22Rv1 (cell line): ENCODE data around the gene MEAF6.
A peak's percentile ranks its signal among the peaks of the same experiment; 100 is the strongest.

Experiments
- H3K27ac ChIP-seq: fragments of 450-650 bp; 2 replicates; pipeline ENCODE4 v1.5.1; 2017
- ZFX ChIP-seq: fragments of 450-650 bp; IDR thresholded peaks from 2 replicates; pipeline ENCODE4 v1.6.1; 2017; ENCODE audit warnings: antibody characterized with exemption, borderline replicate concordance
- TF ChIP-seq, protein P1 (sequence below): fragments of 450-650 bp; IDR thresholded peaks from 2 replicates; pipeline ENCODE4 v1.5.1; 2017; ENCODE audit warnings: mild to moderate bottlenecking

MEAF6 gene

DNA sequence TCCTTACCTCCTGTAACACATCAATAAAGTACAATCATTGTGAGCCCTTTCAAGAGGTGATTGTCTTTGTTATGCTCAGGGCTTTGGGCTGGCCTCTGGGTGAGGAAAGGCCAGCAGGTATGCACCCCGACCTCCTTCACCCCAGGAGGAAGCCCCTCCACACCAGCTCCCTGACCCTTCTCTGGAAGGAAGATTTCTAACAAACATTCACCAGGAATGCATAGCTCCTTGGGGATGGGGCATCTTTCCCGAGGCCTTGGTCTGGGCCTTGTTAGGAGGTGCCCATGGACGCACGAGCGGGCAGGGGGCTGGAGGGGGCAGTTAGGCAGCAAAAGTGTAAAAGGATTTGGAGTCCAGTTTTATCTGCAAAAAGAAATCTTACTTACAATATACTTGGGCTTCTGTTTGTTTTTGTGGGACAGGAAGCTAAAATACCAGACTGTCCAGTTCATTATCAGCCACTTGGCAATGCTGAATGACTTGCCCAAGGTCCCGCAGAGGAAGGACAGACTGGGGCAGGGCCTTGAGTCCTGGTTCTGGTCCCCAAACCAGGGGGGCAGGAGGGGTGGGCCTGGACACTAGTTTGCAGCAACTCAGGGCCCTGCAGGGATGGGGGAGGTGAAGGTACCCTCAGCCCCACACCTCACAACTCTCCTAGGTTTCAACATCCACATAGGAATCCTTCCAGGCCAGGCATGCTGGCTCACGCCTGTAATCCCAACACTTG, 30.1 kb downstream of the MEAF6 start:
- TF ChIP-seq, protein P1, sequence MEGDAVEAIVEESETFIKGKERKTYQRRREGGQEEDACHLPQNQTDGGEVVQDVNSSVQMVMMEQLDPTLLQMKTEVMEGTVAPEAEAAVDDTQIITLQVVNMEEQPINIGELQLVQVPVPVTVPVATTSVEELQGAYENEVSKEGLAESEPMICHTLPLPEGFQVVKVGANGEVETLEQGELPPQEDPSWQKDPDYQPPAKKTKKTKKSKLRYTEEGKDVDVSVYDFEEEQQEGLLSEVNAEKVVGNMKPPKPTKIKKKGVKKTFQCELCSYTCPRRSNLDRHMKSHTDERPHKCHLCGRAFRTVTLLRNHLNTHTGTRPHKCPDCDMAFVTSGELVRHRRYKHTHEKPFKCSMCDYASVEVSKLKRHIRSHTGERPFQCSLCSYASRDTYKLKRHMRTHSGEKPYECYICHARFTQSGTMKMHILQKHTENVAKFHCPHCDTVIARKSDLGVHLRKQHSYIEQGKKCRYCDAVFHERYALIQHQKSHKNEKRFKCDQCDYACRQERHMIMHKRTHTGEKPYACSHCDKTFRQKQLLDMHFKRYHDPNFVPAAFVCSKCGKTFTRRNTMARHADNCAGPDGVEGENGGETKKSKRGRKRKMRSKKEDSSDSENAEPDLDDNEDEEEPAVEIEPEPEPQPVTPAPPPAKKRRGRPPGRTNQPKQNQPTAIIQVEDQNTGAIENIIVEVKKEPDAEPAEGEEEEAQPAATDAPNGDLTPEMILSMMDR: no peak
- TF ChIP-seq ZFX: no peak
- H3K27ac ChIP-seq: peak overlapping the region; percentile 30; the same call in 1 of the 2 replicates

DNA sequence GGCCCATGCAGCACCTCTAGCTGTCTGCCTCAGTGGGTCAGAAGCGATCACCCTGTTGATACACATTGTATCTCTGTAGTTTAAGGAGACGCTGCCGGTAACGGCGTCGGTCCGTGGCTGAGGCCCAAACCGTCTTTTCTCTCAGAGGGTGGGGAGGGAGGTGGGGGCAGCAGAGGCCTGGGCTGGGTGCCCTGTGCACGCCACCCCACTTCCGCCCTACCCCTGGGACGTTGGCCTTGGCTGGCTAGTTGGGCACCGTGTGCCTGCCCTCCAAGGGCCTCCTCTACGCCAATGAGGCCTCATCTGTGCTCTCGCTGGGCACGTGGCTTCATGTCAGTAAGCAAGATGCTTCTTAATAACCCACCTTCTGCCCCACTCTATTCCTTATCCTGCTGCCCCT, 30.8 kb downstream of the MEAF6 start:
- TF ChIP-seq ZFX: no peak
- TF ChIP-seq, protein P1: no peak
- no peak overlapping the region for H3K27ac ChIP-seq

DNA sequence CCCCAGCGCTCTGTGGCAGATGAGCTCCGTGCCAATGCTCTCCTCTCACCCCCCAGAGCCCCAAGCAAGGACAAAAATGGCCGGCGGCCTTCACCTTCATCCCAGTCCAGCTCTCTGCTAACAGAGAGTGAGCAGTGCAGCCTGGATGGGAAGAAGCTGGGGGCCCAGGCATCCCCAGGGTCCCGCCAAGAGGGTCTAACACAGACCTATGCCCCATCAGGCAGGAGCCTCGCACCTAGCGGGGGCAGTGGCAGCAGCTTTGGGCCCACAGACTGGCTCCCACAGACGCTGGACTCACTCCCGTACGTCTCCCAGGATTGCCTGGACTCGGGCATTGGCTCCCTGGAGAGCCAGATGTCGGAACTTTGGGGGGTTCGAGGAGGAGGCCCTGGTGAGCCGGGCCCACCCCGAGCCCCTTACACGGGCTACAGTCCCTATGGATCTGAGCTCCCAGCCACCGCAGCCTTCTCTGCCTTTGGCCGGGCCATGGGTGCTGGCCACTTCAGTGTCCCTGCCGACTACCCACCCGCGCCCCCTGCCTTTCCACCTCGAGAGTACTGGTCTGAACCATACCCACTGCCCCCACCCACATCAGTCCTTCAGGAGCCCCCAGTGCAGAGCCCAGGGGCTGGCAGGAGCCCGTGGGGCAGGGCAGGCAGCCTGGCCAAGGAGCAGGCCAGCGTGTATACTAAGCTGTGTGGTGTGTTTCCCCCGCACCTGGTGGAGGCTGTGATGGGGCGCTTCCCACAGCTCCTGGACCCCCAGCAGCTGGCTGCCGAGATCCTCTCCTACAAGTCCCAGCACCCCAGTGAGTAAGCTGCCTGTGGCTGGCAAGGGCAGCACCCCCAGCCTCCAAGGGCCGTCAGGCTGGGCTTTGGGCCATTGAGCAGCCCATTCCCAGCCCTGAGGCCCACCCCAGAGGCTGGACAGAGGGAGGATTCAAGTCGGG, 31.5 kb downstream of the MEAF6 start:
- no peak overlapping the region for H3K27ac ChIP-seq
- TF ChIP-seq, protein P1: no peak
- TF ChIP-seq ZFX: no peak

DNA sequence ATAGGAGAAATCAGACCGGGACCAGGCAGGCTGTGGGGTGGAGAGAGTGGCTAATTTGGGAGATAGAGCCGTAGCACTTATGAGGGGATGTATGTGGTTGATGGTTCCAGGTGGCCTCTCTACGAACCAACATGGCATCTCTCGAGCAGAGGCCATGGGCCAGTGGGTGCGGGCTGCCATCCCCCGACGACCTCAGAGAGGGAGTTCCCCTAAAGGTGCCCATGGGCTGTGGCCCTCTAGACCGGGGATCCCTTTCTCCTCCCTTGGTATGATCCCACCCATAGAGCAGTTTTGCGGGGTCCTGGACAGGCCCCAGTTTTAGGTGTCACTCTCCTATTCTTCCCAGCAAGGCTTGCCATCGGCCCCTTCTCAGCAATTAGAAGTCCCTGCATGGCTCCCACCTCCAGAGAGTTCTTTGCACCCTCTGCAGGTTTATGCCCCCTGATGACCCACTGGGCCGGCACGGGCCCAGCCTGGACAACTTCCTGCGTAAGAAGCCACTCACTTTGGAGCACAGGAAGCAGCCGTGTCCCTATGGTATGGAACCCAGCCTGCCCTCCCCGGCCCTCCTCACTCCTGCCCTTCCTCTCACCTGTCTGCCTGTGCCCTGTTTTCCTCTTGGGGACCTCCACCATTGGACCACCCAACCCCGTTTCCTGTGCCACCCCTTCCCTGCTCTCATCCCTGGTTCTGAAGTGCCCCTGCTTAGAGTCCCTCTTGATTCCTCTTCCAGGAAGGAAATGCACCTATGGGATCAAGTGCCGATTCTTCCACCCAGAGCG, 32.4 kb downstream of the MEAF6 start:
- H3K27ac ChIP-seq: no peak overlapping the region
- TF ChIP-seq, protein P1: no peak
- TF ChIP-seq ZFX: no peak

DNA sequence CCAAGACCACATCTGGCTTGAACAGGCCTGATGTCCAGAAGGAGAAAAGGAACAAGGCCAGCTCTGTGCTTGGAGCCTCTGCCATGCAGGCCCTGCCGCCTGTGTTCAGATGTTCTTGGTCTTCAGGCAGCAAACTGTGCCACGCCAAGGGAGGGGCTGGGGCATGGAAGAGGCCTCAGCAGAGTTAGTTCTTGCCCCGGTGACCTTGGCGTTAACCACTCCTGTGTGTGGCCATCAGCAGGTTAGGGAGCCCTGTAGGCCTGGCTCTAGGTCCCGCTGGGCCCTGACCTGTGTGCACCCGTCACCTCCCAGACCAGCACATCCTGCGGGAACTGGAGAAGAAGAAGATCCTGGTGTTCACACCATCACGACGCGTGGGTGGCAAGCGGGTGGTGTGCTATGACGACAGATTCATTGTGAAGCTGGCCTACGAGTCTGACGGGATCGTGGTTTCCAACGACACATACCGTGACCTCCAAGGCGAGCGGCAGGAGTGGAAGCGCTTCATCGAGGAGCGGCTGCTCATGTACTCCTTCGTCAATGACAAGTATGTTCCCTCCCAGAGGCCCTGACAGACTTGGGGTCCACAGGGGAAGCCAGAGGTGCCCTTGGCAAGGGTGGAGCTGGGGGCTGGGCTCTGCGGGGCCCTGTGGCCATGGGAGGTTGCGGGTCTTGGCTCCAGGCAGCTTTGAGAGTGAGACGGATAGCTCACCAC, 33.1 kb downstream of the MEAF6 start:
- TF ChIP-seq, protein P1: no peak
- TF ChIP-seq ZFX: no peak
- H3K27ac ChIP-seq: no peak overlapping the region

DNA sequence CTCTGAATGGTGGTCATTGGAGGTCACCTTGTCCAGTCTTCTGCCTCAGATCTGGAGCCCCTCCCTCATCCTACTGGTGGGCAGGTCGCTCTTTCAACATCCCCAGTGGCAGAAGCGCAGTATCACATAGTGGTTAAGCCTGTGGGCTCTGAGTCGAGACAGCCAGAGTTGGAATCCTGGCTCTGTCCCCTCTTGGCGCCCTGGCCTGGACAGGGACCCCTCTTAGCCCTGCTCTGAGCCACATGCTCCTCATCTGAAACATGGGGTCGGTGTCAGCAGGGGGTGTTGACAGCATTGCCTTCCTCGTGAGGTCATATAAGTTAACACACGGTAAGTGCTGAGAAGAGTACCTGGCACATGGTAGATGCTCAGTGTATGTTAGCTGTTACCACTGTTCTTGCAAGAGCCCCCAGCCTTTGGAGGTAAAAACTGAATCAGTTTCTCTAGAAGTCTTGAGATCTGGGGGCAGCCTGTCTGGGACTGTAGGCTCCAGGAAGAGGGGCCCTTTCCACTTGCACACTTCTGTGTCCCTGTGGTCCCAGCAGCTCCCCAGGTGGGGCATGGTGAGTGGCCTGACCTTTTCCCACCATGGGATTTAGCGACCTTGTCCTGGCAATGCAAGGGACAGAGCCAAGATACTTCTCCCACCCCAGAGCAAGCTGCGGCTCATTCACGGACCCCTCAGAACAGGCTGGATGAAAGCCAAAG, 33.8 kb downstream of the MEAF6 start:
- TF ChIP-seq ZFX: no peak
- TF ChIP-seq, protein P1: no peak
- H3K27ac ChIP-seq: no peak overlapping the region
